NCI-H2227 (cell line): ENCODE data around the gene GATA3.

Experiments
- DNase-seq: peaks from one replicate; lab custom pipeline; 2025; ENCODE audit not compliant: unreplicated experiment; lab: John Stamatoyannopoulos, UW

Gene GATA3

GRCh38 chr10:8037941-8038894 is 16.3 kb upstream of the GATA3 start:
- DNase-seq: no peak

DNA sequence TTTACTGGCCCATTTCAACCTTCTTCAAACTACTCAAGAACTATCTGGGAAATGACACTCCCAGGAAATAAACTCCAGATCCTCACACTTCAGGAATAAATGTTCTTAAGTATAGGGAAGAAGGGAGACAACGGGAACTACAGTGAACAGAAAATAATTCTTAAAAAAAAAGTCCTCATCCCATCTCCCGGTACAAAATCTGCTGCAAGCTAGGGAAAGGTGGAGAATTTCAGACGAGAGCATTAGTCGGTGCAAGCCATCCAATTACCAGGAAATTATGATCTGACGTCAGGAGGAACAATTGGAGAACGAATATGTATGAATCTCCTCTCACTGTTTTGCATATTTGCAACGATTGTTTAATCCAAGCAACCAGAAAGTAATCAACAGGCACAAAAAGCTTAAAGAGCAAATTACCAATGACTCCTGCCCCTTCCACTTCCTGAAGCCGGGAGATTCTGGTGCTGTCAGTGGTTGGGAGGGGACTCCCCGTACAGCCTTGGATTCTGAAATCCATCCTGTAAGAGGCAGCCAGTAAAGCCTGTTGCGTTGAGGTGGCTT is 15.1 kb upstream of the GATA3 start:
- DNase-seq: no peak

DNA sequence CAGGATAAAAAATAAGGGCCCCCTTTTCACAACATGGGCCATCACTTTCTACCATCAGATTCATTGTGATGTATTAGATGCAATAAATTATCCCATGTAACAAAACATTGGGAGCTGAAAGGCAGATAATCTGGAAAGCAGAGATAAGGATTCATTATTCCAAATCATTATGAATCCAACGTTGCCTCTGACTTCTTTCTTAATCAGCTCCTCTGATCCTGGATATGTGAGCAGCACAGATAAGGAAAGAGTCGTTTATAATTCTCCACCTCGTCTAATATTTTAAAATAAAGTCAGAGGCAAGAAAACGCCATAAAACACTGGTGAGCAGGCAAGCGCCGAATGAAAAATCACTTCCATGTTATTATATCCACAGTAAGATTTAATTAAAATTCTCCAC is 13.8 kb upstream of the GATA3 start:
- DNase-seq: no peak

DNA sequence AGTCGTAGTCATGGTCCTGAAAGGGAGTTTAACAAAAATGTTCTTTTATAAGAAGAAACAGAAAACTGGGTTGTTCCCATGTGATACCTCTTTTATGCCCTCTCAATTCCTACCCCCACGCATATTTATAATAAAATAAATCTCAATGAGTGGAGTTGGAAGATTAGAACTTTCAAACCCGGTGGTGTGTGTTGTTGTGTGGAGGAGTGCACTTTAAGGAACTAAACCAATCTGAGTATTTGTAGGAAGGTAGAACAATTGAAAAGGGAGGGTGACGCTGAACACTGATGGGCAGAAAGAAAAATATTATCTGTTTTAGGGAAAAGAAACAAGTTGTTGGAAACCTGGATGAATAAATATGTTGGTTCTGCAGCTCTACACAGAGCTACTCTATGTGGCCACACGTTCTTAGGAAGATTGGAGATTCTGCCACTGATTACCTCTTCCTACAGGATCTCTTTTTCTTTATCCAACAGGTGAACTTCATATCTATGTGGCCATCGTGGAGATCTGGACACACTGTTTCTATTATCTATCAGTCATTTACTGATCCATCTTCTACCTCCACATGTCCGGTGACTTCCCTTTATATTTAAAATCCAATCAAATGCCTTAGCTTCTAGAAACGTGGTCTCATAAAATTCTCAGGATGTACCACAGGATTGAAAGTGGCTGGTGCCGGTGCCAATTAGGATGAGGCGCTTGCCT is 13.1 kb upstream of the GATA3 start:
- no peak for DNase-seq

- DNase-seq: no peak
These were observed 12.3 kb upstream of the GATA3 start for GRCh38 chr10:8041992-8042720.

- no peak for DNase-seq
These were observed 11.5 kb upstream of the GATA3 start for GRCh38 chr10:8042721-8043568.

- DNase-seq: no peak
These were observed 10.8 kb upstream of the GATA3 start for GRCh38 chr10:8043569-8044306.

- DNase-seq: no peak
These were observed 10.1 kb upstream of the GATA3 start for GRCh38 chr10:8044331-8044907.

GRCh38 chr10:8044908-8045725 is 9.4 kb upstream of the GATA3 start:
- DNase-seq: no peak

DNA sequence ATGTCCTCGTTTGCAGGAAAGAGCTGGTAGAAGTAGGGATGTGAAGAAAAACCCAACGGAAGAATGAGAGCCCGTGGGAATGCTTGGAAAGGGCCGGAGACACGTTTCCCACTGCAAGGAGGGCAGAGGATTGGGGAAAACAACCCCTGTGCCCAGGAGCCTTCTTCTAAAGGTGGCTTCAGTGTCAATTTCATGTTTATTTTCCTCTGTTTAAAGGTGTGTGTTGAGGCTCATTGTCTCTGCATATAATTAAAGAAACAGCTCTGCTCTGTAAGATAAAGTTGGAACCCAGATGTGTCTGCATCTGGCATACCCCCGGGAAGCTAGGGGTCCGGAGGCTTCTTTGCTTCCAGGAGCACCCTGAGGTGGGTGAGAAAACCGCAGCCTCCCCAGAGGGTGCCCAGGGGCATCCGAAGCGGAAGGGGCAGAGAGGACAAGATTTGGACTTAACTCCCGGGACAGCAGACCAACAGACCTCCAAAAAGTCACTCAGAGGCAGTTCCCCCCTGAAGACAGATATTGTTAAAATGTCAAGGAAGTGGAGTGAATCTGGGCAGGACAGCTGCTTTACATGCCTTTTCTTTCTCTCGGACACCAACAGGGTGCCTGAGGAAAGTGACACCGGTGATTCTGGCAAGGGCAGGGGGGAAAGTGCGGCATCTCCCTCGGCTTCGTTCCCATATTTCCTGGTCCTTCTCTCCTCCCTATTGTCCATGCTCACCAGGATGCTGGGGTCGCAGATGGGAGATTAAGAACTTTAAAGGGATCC is 8.6 kb upstream of the GATA3 start:
- no peak for DNase-seq

GRCh38 chr10:8047452-8048280 is 6.8 kb upstream of the GATA3 start:
- no peak for DNase-seq

DNA sequence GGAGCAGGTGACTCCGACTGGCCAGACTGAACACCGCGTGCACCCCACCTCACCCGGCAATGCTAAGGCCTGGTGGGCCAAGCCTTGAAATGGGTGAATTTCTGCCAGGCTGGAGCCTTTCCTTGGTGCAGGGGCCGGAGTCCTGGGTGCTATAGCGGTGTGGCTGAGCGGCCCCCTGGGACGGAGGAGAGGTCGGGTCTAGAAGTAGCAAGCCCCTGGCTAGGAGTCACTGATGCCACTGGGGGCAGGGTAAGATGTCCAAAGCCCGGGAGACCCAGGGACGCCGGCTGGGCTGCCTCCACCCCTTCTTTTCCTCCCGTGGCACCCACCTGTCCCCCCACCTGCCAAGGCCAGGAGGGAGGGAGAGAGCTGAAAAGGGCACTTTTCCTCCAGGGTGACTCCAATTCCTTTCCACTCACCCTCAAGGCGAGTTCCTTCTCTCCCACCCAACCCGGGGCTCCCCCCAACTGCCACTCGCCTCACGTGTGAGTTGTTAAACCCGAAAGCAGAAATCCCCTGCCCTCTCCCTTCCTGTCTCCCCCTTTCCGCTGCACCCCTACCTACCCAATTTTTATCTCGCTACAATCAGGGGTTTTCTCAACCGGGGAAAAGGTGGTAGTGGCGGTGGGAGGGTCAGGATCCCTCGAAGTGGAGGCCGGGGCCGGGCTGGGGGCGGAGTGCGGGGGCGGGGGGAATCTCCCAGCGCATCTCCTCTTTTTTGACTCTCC is 6.0 kb upstream of the GATA3 start:
- no peak for DNase-seq

GRCh38 chr10:8049045-8049864 is 5.2 kb upstream of the GATA3 start:
- DNase-seq: no peak

DNA sequence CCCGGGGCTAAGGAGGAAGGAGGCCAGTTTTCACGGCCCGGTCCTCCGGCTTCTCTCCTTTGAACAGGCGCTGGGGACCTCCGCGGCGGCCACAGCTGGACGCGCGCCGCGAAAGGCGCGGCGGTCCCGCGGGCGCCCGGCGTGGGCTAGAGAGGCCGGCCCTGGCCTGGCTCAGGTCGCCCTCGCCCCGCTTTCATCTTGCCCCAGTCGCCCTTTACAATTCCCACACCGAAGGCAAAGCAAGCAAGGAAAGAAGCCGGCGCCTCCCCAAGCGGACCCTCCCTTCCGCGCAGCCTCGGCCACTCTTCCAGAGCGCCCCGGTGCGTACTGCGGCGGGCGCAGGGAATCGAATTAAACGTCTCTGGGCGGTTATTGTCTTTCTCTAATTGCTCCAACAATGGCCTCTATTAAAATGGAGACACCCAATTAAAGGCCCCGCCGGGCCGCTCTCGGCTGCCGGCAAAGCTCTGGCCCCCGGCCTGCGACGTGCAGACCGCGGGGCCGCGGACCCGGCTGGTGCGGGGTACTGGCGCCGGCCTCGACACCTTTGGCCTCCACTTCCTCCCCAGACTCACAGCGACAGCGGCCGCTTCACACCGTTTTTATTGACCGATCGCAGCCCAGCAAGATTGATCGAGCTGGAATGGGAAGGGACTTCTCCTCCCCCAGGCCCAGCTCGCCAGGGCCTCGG is 4.5 kb upstream of the GATA3 start:
- DNase-seq: no peak
